DMS53 treated with DMSO at 0.1 percent for 48 hours (cell line): ENCODE data around the gene ME3.
A peak's percentile ranks its signal among the peaks of the same experiment; 100 is the strongest.
"Not testable (repeated sequence)": the region's sequence is repeated elsewhere in the genome, so short reads cannot be mapped to it uniquely, and the experiment has no call there.

Experiments
- DNase-seq: peaks from one replicate; lab custom pipeline; 2025; ENCODE audit not compliant: unreplicated experiment; lab: John Stamatoyannopoulos, UW

ME3 gene

GRCh38 chr11:86623736-86624135 lies 48.7 kb downstream of the ME3 start:
- no peak for DNase-seq

- no peak for DNase-seq
These were observed 49.3 kb downstream of the ME3 start for GRCh38 chr11:86623041-86623621.

- no peak for DNase-seq
These were observed 50.6 kb downstream of the ME3 start for GRCh38 chr11:86621854-86622253.

GRCh38 chr11:86620891-86621521 lies 51.4 kb downstream of the ME3 start:
- DNase-seq = no peak

- not testable (repeated sequence) for DNase-seq
These were observed 53.0 kb downstream of the ME3 start for GRCh38 chr11:86619428-86619827.

GRCh38 chr11:86617502-86617901 lies 54.9 kb downstream of the ME3 start:
- no peak for DNase-seq

- DNase-seq = no peak
These were observed 56.9 kb downstream of the ME3 start for GRCh38 chr11:86615487-86615886.

GRCh38 chr11:86610559-86611341 lies 61.7 kb downstream of the ME3 start:
- DNase-seq = no peak

- peak; percentile 86 for DNase-seq
These were observed 64.1 kb downstream of the ME3 start for GRCh38 chr11:86608251-86608799.

GRCh38 chr11:86606836-86607481 lies 65.5 kb downstream of the ME3 start:
- no peak for DNase-seq

- no peak for DNase-seq
These were observed 66.1 kb downstream of the ME3 start for GRCh38 chr11:86606270-86606835.

GRCh38 chr11:86596861-86597586 lies 75.4 kb downstream of the ME3 start:
- DNase-seq = no peak

- DNase-seq = no peak
These were observed 76.5 kb downstream of the ME3 start for GRCh38 chr11:86595955-86596354.

GRCh38 chr11:86595451-86595850 lies 77.0 kb downstream of the ME3 start:
- DNase-seq = peak; percentile 86

GRCh38 chr11:86594746-86595145 lies 77.7 kb downstream of the ME3 start:
- DNase-seq = no peak

GRCh38 chr11:86593833-86594232 lies 78.6 kb downstream of the ME3 start:
- no peak for DNase-seq

GRCh38 chr11:86592659-86593451 lies 79.6 kb downstream of the ME3 start:
- peak; percentile 100 for DNase-seq

GRCh38 chr11:86592047-86592591 lies 80.3 kb downstream of the ME3 start:
- DNase-seq = peak; percentile 97

GRCh38 chr11:86591631-86592030 lies 80.8 kb downstream of the ME3 start:
- no peak for DNase-seq
